Fibroblast of pulmonary artery (primary cell): Measurements from ENCODE around the gene LTBP2.
A peak's percentile ranks its signal among the peaks of the same experiment; 100 is the strongest.

Source experiments
- DNase-seq: peaks from one replicate; pipeline ENCODE4 v3.0.0-alpha.2; 2010; ENCODE audit warnings: low read depth
- H3K4me3 ChIP-seq: replicated peaks from 2 replicates; pipeline ENCODE4 v1.5.1; 2011; ENCODE audit warnings: low read depth, mild to moderate bottlenecking, control low read depth, low read length, moderate library complexity
- TF ChIP-seq, protein P1 (sequence below): IDR thresholded peaks from 2 replicates; pipeline ENCODE4 v1.5.1; 2011; ENCODE audit warnings: mild to moderate bottlenecking, control low read depth, low read length, inconsistent platforms; ENCODE audit errors: missing control alignments

The LTBP2 gene

DNA sequence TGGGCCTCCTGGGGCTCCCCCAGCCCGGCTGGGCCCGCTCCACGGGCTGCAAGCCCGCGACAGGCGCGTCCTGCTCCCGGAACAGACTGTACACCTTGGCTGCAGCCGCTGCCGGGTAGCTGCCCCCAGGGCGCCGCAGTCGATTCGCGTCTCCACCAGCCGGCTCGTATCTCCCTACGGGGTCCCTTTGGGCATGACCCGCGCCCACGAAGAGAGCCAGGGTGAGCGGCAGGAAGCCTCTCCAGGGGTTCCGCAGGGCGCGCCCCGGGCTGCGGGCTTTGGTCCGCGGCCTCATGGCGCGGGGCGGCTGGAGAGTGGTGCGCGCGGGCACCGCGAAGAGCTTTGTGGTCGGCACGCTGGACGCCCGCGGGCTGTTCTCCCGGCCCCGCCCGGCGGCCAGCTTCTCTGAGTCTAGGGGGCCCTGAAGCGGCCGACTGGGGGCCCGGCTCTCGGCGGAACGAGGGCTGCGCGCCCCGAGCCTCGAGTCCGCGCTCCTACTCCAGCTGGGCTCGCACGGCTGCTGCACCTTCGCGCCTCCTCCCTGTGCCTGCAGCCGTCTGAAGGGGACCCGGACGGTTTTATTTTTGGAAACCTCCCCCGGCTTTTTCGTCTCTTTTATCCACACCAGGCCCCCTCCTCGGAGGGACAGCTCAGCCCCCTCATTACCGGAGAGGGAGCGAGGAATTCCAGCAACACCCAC is at the start of gene LTBP2:
Gene LTBP2, minus strand, starts transcription at position 588 of the 700 bp plus-strand sequence. Its CDS starts 293 bp downstream, at position 295.
- TF ChIP-seq, protein P1, sequence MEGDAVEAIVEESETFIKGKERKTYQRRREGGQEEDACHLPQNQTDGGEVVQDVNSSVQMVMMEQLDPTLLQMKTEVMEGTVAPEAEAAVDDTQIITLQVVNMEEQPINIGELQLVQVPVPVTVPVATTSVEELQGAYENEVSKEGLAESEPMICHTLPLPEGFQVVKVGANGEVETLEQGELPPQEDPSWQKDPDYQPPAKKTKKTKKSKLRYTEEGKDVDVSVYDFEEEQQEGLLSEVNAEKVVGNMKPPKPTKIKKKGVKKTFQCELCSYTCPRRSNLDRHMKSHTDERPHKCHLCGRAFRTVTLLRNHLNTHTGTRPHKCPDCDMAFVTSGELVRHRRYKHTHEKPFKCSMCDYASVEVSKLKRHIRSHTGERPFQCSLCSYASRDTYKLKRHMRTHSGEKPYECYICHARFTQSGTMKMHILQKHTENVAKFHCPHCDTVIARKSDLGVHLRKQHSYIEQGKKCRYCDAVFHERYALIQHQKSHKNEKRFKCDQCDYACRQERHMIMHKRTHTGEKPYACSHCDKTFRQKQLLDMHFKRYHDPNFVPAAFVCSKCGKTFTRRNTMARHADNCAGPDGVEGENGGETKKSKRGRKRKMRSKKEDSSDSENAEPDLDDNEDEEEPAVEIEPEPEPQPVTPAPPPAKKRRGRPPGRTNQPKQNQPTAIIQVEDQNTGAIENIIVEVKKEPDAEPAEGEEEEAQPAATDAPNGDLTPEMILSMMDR = no peak
- H3K4me3 ChIP-seq = peak within 1 kb of the TSS; percentile 69

DNA sequence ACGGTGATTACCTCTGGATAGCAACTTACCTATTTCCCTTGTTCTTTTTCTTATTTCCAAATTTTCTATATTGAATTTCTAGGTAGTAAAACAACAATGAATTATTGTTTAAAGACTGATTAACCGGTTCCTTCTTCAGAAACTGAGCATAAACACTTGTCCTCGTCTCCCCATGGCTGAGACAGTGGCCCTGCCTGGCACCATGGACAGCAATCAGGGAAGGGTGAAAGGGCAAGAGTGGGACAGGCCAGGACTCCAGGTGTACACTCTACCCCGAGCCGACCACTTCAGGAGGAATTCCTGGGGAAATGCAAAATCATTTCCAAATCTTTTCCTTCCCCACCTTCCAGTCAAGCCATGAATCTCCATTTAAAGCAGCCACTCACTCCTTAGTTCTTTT is 48.8 kb upstream of the LTBP2 start:
- DNase-seq = no peak
- no peak overlapping the region for H3K4me3 ChIP-seq
- TF ChIP-seq, protein P1 = no peak

More for the DNA sequence above, at the start of gene LTBP2:
- no peak for DNase-seq

DNA sequence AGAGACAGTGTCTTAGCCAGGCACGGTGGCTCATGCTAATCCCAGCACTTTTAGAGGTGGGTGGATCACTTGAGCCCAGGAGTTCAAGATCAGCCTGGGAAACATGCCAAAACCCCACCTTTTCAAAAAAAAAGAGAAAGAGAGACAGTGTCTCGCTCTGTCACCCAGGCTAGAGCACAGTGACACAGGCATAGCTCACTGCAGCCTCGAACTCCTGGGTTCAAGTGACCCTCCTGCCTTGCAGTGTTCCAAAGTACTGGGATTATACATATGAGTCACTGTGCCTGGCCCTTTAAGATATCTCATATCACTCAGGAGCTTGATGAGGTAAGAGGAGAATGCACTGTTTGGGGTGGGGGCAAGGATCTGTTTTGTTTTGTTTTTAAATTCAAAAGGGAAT is 48.1 kb upstream of the LTBP2 start:
- TF ChIP-seq, protein P1 = no peak
- H3K4me3 ChIP-seq = no peak overlapping the region
- DNase-seq = no peak

DNA sequence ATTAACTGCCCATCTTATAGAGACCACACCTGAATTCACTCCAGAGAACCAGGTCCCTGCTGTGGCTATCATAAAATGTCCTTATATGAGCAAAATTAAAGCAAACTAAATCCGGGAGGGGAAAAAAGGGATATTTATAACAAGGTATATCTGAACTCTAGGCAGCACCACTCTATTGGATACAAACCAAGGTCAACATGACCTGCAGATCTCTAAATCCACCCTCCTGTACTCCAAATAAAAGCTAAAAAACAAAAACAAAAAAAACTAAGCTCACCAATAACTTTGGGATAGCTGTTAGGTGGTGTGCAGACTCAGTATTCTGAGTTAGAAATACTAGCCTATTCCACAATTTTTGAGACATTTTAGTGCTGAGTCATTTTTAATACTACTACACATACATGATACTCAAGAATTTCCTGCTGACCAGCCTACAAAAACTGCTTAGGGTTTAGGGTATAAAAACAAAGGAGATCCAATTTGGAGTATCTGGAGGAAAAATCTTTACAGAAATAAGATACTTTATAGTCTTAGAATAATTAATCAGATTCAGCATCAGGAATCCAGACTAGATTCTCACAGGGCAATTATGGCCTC is 46.6 kb upstream of the LTBP2 start:
- TF ChIP-seq, protein P1 = no peak
- no peak overlapping the region for H3K4me3 ChIP-seq
- DNase-seq = peak; percentile 64

DNA sequence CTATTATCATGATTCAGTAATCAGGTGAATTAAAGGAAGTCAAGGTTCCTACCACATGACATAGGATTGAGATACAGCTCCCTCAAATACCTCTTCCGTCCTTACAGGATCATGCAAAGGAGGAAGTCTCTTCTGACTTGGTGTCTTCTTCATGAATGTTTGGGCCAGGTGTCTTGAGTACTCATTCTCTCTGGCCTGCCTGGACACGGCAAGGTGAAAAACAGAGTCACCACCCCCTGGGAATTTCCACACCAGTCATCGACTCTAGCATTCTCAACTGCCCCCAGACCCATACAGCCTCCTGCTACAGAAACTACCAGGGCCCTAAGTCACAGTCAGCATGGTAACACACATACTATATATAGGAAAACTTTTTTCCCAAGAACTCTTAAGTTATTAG is 44.9 kb upstream of the LTBP2 start:
- DNase-seq = no peak
- H3K4me3 ChIP-seq = no peak overlapping the region
- TF ChIP-seq, protein P1 = no peak

DNA sequence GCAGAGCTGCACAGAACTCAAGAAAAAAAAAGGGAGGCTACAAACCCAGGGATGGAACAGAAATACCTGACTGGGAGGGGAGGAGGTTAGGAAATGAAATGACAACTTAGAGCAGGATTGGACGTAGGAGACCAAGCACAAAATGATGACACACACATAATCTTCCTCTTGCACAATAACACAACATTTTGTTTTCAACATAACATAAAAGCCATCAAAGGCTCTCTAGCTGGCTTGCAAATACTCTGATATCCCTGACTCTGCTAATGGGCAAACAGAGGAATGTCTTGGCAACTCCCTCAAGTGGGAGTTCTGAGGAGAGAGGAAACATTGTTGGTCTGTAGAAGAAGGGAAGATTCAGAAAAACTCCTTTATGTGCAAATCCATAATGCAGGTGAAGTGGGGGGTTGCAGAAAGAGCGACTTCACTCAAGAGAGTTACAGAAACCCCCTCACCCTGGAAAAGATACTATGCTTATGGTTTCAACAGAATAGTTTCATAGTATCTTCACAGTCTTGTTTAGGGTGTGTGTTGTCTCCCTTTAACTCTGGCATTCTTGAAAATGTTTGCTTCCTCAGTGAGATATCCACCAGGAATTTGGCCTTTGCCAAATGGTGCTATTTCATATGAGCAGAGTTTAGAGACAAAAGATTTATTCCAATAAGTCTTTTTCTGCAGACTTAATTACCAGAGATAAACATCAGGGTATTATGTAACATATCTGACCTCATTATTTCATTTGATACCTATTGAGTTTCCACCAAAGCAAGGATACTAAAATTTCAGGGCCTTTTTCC is 43.8 kb upstream of the LTBP2 start:
- TF ChIP-seq, protein P1 = no peak
- peak; percentile 95 for DNase-seq
- H3K4me3 ChIP-seq = no peak overlapping the region
